Brain microvascular endothelial cell (primary cell): ENCODE data around the gene SLC39A5.

Source experiments
- DNase-seq: peaks from one replicate; pipeline ENCODE4 v3.0.0-alpha.2; 2020
- H3K27ac ChIP-seq: fragments of 250-450 bp; sonication (Bioruptor Pico); 2 replicates; pipeline ENCODE4 v1.5.1; 2020; ENCODE audit warnings: mild to moderate bottlenecking, moderate library complexity
- H3K27me3 ChIP-seq: fragments of 250-450 bp; sonication (Bioruptor Pico); replicated peaks from 2 replicates; pipeline ENCODE4 v1.5.1; 2020; ENCODE audit warnings: mild to moderate bottlenecking
- H3K36me3 ChIP-seq: fragments of 250-450 bp; sonication (Bioruptor Pico); replicated peaks from 2 replicates; pipeline ENCODE4 v1.5.1; 2020; ENCODE audit warnings: mild to moderate bottlenecking
- H3K4me3 ChIP-seq: 2 replicates; pipeline ENCODE4 v1.5.1; 2011; ENCODE audit warnings: low read depth, mild to moderate bottlenecking, control low read depth, low read length, moderate library complexity
- in situ Hi-C: cut with HindIII; loops from 2 replicates; pipeline ENCODE4 v1.10.0; 2017; ENCODE audit warnings: low sequenced_read_pairs, low pct_ligation_motif_present
- TF ChIP-seq, protein P1 (sequence below): IDR thresholded peaks from 2 replicates; pipeline ENCODE4 v1.5.1; 2011; ENCODE audit warnings: low read depth, mild to moderate bottlenecking, moderate library complexity, low read length, control low read depth, inconsistent platforms; ENCODE audit errors: missing control alignments

The SLC39A5 gene

DNA sequence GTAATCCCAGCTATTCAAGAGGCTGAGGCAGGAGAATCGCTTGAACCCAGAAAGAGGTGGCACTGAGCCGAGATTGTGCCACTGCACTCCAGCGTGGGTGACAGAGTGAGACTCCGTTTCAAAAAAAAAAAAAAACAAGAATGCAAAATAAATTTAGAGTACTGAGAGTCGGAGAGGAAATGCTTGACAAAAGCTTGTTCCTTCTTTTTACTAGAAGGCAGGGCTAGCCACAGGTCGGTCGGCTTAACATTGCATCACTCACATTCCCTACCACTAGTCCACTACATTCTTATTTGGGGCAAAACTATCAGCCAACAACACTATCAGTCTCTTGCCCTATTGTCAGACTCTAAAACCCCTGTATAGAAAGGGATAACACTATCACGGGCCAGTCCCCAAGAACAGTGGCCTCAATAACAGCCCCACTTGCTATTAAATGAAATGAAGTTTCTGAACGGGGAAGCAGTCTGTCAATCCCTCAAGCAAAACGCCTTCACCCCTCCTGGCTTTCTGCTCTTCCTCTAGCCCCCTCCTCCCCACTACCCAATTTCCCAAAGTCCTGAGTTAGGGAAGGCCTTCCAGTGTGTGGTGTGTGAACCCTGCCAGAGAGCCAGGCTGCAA is 9.1 kb upstream of the SLC39A5 start:
- Histone ChIP-seq H3K4me3 (peak overlapping the region; percentile 86), H3K27ac (peak overlapping the region; percentile 93), H3K36me3 (peaks cover 7% of the 10 kb centered on the region), H3K27me3 (no peaks in the 10 kb centered on the region)
- in situ Hi-C loops = no loop called here
- DNase-seq = no peak
- TF ChIP-seq, protein P1, sequence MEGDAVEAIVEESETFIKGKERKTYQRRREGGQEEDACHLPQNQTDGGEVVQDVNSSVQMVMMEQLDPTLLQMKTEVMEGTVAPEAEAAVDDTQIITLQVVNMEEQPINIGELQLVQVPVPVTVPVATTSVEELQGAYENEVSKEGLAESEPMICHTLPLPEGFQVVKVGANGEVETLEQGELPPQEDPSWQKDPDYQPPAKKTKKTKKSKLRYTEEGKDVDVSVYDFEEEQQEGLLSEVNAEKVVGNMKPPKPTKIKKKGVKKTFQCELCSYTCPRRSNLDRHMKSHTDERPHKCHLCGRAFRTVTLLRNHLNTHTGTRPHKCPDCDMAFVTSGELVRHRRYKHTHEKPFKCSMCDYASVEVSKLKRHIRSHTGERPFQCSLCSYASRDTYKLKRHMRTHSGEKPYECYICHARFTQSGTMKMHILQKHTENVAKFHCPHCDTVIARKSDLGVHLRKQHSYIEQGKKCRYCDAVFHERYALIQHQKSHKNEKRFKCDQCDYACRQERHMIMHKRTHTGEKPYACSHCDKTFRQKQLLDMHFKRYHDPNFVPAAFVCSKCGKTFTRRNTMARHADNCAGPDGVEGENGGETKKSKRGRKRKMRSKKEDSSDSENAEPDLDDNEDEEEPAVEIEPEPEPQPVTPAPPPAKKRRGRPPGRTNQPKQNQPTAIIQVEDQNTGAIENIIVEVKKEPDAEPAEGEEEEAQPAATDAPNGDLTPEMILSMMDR = no peak

DNA sequence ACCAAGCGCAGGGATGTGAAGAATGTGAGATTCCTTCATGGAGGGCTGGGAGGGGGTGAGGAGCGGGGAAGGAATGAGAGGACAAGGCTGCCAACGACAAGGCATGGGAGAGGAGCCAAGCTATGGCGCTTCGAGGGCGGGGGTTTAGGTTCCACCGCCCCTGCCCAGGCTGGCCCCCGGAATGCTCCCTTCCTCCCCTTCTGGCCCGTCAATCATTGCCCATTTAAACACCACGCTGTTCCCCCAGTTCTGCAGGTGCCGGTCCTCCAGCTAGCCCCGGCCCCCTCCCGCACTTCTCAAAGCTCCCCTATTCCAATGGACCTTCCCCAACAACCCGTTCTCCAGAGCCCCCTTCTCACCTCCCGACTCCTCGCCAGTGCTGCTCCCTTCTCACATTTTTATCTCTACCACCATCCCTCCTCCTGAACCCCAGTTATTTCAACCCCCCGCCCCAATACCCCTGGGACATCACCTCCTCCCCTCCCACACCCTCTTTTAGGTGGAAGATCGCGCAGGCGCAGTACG is 8.6 kb upstream of the SLC39A5 start:
- H3K27me3 ChIP-seq = no peaks in the 10 kb centered on the region
- H3K27ac ChIP-seq = peak overlapping the region; percentile 93
- DNase-seq = peak; percentile 48
- peaks cover 5% of the 10 kb centered on the region for H3K36me3 ChIP-seq
- H3K4me3 ChIP-seq = peak overlapping the region; percentile 86
- TF ChIP-seq, protein P1 = no peak
- in situ Hi-C loops = no loop called here

DNA sequence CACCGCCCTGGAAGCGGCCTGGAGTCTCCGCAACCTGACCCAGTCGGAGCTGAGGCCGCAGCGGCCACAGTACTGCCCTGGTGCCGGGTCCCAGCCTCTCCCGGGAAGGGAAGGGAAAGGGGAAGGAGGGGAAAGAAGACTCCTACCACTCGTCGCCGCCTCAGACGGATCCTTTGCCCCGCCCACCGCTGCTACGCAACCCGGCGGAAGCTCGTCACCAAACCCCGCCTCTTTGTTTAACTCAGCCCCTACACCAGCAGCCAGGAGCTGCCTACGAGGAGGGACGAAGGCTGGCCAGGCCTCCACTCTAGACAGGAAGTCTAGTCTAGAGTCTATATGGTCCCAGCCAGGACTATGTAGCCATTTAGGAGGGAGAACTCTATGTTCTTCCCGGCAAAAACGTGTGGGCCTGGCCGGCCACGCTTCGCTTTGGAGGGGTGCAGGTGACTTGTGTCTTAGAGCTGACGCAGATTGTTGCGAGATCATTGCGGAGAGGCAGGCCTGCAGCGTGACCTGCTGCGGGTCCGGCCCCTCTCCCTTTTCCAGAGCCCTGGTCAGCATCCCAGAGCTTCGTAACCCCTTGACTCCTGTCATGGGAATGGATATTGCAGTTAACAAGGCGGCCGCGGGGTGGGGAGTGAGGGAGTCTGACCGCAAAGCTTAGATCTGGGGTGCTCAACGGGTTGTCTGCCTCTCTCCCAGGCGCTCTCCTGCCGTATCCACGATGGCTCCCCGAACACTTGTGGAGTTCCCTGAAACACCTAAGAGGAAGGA is 7.9 kb upstream of the SLC39A5 start, which contains the start of gene RNF41:
Gene RNF41, minus strand, starts transcription at position 166 of the 774 bp plus-strand sequence. CDS start 7,875 bp downstream, outside the sequence.
- peak within 1 kb of the TSS; percentile 93 for H3K27ac ChIP-seq
- peak; percentile 97 for DNase-seq
- no peaks in the 10 kb centered on the region for H3K27me3 ChIP-seq
- peak within 1 kb of the TSS; percentile 86 for H3K4me3 ChIP-seq
- H3K36me3 ChIP-seq = no peaks in the 10 kb centered on the region
- TF ChIP-seq, protein P1 = peak; percentile 35
- in situ Hi-C loops = no loop called here

DNA sequence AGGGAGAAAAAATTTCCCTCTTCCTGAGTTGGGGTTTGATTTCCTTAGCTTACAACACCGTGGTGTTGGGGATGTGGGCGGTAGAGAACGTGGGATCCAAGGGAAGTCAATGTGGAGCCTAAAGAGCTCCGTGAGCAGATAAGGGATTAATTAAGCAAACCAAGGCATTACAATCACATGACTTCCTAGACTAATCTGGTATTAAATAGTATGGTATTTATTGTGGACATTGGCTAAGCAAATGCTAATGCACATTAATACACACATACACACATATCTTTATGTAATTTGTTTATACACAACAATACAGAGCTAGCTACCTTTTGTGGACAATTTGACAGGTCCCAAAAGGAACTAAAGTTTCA is 7.3 kb upstream of the SLC39A5 start:
- DNase-seq = no peak
- H3K4me3 ChIP-seq = peak overlapping the region; percentile 86
- H3K27me3 ChIP-seq = no peaks in the 10 kb centered on the region
- no peaks in the 10 kb centered on the region for H3K36me3 ChIP-seq
- in situ Hi-C loops = no loop called here
- TF ChIP-seq, protein P1 = no peak
- H3K27ac ChIP-seq = peak overlapping the region; percentile 93

DNA sequence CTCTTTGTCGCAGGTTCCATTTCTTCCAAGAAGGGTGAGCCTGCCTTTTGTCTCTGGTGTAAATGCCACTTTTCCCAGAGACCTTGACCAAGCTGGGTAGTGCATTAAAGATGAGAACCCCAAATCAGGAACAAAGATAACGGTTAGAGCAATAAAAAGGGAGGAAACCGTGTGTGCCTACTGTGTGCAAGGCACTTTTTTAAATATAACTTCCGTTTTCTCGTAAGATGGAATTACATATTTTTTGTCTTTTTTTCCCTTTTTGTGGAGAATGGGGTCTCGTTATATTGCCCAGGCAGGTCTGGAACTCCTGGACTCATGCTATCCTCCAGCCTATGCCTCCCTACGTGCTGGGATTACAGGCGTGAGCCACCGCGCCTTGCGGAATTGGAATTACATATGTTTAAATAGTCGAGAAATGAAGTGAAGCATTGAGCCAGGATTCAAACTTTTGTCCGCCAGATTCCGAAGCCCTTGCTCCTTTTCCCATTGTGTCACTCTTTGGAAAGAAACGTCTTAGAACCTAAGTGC is 6.2 kb upstream of the SLC39A5 start:
- in situ Hi-C loops = no loop called here
- DNase-seq = no peak
- H3K27ac ChIP-seq = peak overlapping the region; percentile 26
- no peaks in the 10 kb centered on the region for H3K27me3 ChIP-seq
- H3K4me3 ChIP-seq = peak overlapping the region; percentile 29
- TF ChIP-seq, protein P1 = no peak
- no peaks in the 10 kb centered on the region for H3K36me3 ChIP-seq
